ENCODE measurements around the gene MEOX1. TPM values are rescaled to one million over a fixed set of nuclear protein-coding genes. Genes with fewer than 3 reads are reported as not detected.
"Not testable (repeated sequence)": the region's sequence is repeated elsewhere in the genome, so short reads cannot be mapped to it uniquely, and the experiment has no call there.

The MEOX1 gene
- total and polyA plus RNA-seq, 3 experiments from 2014 or later, result 0.86 to 5.4 (median 1.2) TPM

GRCh38 chr17:43690624-43691316, 29.0 kb upstream of the MEOX1 start:
- Histone ChIP-seq H3K27ac (ENCODE audit: low read depth, low read length) (no peak overlapping the region), H3K27me3 (ENCODE audit: insufficient read depth, low read length, poor library complexity, severe bottlenecking) (no peaks in the 10 kb centered on the region), H3K9me3 (ENCODE audit: low read length) (no peaks in the 10 kb centered on the region), H3K4me1 (ENCODE audit: insufficient read depth, low read length) (no peaks in the 10 kb centered on the region), H3K36me3 (ENCODE audit: insufficient read depth, low read length) (no peaks in the 10 kb centered on the region), H3K4me3 (ENCODE audit: low read length) (no peak overlapping the region)
- ChIA-PET POLR2A (no interaction called here), CTCF (interaction anchor here (1.1 to 13.6 kb wide), 3 partner anchors 14 to 115 kb away, joined by 3 to 335 read pairs (median 3); partner anchors contain the start of gene SOST)
- Mint-ChIP-seq H3K4me3 (no peak overlapping the region), H3K4me1 (no peaks in the 10 kb centered on the region), H3K36me3 (no peaks in the 10 kb centered on the region), H3K27ac (no peak overlapping the region), H3K27me3 (peaks cover 8 to 9% of the 10 kb centered on the region in 2 donors), H3K9me3 (no peaks in the 10 kb centered on the region)
- no peak for DNase-seq

DNA sequence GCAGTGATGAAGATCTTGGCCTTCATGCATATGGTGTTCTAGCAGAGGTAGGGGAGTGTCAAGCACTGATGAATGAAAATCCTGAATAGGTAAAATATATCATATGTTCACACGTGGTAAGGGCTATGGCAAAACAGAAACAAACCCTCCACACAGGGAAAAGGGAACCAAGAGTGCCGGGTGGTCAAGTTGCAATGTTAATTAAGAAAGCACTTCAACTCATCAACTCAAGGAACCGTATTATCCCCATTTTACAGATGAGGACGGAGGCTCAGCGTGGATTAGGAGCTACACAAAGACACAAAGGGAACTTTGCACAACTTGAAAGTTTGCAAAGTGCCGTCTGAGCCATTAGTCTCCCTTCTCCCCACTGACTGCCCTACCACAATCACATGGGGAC, 28.1 kb upstream of the MEOX1 start:
- Mint-ChIP-seq H3K27ac (no peak overlapping the region), H3K27me3 (peaks cover 9 to 11% of the 10 kb centered on the region in 2 donors), H3K36me3 (no peaks in the 10 kb centered on the region), H3K4me3 (no peak overlapping the region), H3K4me1 (no peaks in the 10 kb centered on the region), H3K9me3 (no peaks in the 10 kb centered on the region)
- no peak overlapping the region for H3K4me3 ChIP-seq (ENCODE audit: low read length)
- POLR2A ChIA-PET, result no interaction called here
- no peak overlapping the region for H3K27ac ChIP-seq (ENCODE audit: low read depth, low read length)
- no peak for DNase-seq
- H3K27me3 ChIP-seq (ENCODE audit: insufficient read depth, low read length, poor library complexity, severe bottlenecking), result no peaks in the 10 kb centered on the region
- no peaks in the 10 kb centered on the region for H3K9me3 ChIP-seq (ENCODE audit: low read length)
- no peaks in the 10 kb centered on the region for H3K4me1 ChIP-seq (ENCODE audit: insufficient read depth, low read length)
- CTCF ChIA-PET, result interaction anchor here (1.1 to 1.7 kb wide), 4 partner anchors 13 to 114 kb away, joined by 3 to 6 read pairs (median 3); partner anchors contain the start of gene SOST
- H3K36me3 ChIP-seq (ENCODE audit: insufficient read depth, low read length), result no peaks in the 10 kb centered on the region

DNA sequence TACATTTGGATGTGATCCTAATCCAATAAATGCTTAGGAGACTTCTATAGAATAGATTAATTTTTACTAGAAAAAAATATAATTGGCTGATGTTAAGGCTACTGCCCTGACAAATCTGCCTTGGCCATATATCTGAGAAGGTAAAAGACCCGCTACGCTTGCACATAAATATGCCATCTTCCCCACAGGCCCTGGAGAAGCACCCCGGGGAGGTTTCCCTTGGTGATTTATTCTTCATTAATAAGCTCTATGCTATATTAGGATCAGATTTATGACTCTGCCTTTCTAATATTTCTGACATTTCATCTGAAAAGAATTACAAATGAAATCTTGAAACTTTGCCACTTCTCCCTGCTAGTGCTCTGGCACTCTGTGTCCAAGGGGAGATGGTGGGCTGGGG, 27.4 kb upstream of the MEOX1 start:
- no peaks in the 10 kb centered on the region for H3K9me3 ChIP-seq (ENCODE audit: low read length)
- POLR2A ChIA-PET, result no interaction called here
- CTCF ChIA-PET, result interaction anchor here (1.0 to 1.7 kb wide), 4 partner anchors 14 to 113 kb away, joined by 3 to 6 read pairs (median 4); partner anchors contain the start of gene SOST
- H3K36me3 Mint-ChIP-seq, result no peaks in the 10 kb centered on the region
- no peaks in the 10 kb centered on the region for H3K27me3 ChIP-seq (ENCODE audit: insufficient read depth, low read length, poor library complexity, severe bottlenecking)
- no peak overlapping the region for H3K27ac ChIP-seq (ENCODE audit: low read depth, low read length)
- no peak overlapping the region for H3K4me3 ChIP-seq (ENCODE audit: low read length)
- H3K4me3 Mint-ChIP-seq, result no peak overlapping the region
- peaks cover 9 to 11% of the 10 kb centered on the region in 2 donors for H3K27me3 Mint-ChIP-seq
- H3K9me3 Mint-ChIP-seq, result no peaks in the 10 kb centered on the region
- no peak overlapping the region for H3K27ac Mint-ChIP-seq
- no peaks in the 10 kb centered on the region for H3K4me1 Mint-ChIP-seq
- no peak for DNase-seq
- H3K36me3 ChIP-seq (ENCODE audit: insufficient read depth, low read length), result no peaks in the 10 kb centered on the region
- no peaks in the 10 kb centered on the region for H3K4me1 ChIP-seq (ENCODE audit: insufficient read depth, low read length)

- ChIA-PET CTCF (interaction anchor here (1.2 kb wide), 1 partner anchor 14 kb away, joined by 3 read pairs; no protein-coding TSS in a partner anchor), POLR2A (interaction anchor here (0.7 kb wide), 1 partner anchor 131 kb away, joined by 4 read pairs; no protein-coding TSS in a partner anchor)
- DNase-seq; H3K36me3 ChIP-seq (ENCODE audit: insufficient read depth, low read length); H3K4me1 Mint-ChIP-seq; H3K27ac Mint-ChIP-seq; H3K9me3 ChIP-seq (ENCODE audit: low read length); H3K9me3 Mint-ChIP-seq; H3K27me3 ChIP-seq (ENCODE audit: insufficient read depth, low read length, poor library complexity, severe bottlenecking); H3K36me3 Mint-ChIP-seq; H3K27ac ChIP-seq (ENCODE audit: low read depth, low read length); H3K4me1 ChIP-seq (ENCODE audit: insufficient read depth, low read length); H3K4me3 Mint-ChIP-seq; H3K4me3 ChIP-seq (ENCODE audit: low read length): not testable (repeated sequence)
- H3K27me3 Mint-ChIP-seq, result peaks cover 8 to 10% of the 10 kb centered on the region in 2 donors
Measured at GRCh38 chr17:43686957-43687356, 25.2 kb upstream of the MEOX1 start.

- Mint-ChIP-seq H3K4me3 (no peak overlapping the region), H3K36me3 (no peaks in the 10 kb centered on the region), H3K27ac (no peak overlapping the region), H3K9me3 (no peaks in the 10 kb centered on the region), H3K4me1 (no peaks in the 10 kb centered on the region), H3K27me3 (peaks cover 1 to 11% of the 10 kb centered on the region in 2 donors)
- CTCF ChIA-PET, result interaction anchor here (0.7 to 2.6 kb wide), 4 partner anchors 10 to 107 kb away, joined by 3 to 23 read pairs (median 6); no protein-coding TSS in a partner anchor
- Histone ChIP-seq H3K4me3 (ENCODE audit: low read length) (no peak overlapping the region), H3K36me3 (ENCODE audit: insufficient read depth, low read length) (no peaks in the 10 kb centered on the region), H3K4me1 (ENCODE audit: insufficient read depth, low read length) (no peaks in the 10 kb centered on the region), H3K27ac (ENCODE audit: low read depth, low read length) (no peak overlapping the region), H3K27me3 (ENCODE audit: insufficient read depth, low read length, poor library complexity, severe bottlenecking) (no peaks in the 10 kb centered on the region), H3K9me3 (ENCODE audit: low read length) (no peaks in the 10 kb centered on the region)
- no peak for DNase-seq
- POLR2A ChIA-PET, result no interaction called here
Measured at GRCh38 chr17:43683928-43684653, 22.4 kb upstream of the MEOX1 start.

DNA sequence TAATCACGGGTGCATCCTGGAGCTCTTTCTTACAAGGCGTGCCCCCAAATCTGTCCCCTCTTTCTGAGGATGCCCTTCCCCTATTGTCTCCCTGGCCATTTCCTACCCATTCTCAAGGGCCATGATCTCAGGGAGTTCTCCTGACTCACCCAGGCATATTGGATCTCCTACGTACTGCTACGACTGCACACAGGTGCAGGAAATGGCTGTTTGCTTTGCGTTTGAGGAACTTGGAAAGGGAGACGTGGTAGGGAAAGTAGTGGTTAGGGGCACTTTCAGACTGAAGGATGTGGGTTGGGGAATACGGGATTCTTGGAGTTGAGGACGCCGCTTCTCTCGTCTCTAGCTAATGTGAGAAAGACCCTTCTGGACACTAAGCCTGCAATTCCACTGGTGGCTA, 18.7 kb upstream of the MEOX1 start:
- DNase-seq, result no peak
- Mint-ChIP-seq H3K4me1 (peaks cover 4 to 6% (median 6%) of the 10 kb centered on the region in 3 donors), H3K27me3 (peaks cover 1 to 14% of the 10 kb centered on the region in 2 donors), H3K36me3 (no peaks in the 10 kb centered on the region), H3K27ac (no peak overlapping the region), H3K4me3 (no peak overlapping the region), H3K9me3 (no peaks in the 10 kb centered on the region)
- Histone ChIP-seq H3K4me3 (ENCODE audit: low read length) (no peak overlapping the region), H3K27ac (ENCODE audit: low read depth, low read length) (no peak overlapping the region), H3K27me3 (ENCODE audit: insufficient read depth, low read length, poor library complexity, severe bottlenecking) (no peaks in the 10 kb centered on the region), H3K36me3 (ENCODE audit: insufficient read depth, low read length) (no peaks in the 10 kb centered on the region), H3K9me3 (ENCODE audit: low read length) (no peaks in the 10 kb centered on the region), H3K4me1 (ENCODE audit: insufficient read depth, low read length) (peaks cover 3% of the 10 kb centered on the region)
- POLR2A ChIA-PET, result no interaction called here
- CTCF ChIA-PET, result no interaction called here

GRCh38 chr17:43679911-43680310, 18.2 kb upstream of the MEOX1 start:
- Histone ChIP-seq H3K36me3 (ENCODE audit: insufficient read depth, low read length) (no peaks in the 10 kb centered on the region), H3K9me3 (ENCODE audit: low read length) (no peaks in the 10 kb centered on the region), H3K27me3 (ENCODE audit: insufficient read depth, low read length, poor library complexity, severe bottlenecking) (no peaks in the 10 kb centered on the region), H3K4me3 (ENCODE audit: low read length) (no peak overlapping the region), H3K4me1 (ENCODE audit: insufficient read depth, low read length) (peaks cover 3% of the 10 kb centered on the region), H3K27ac (ENCODE audit: low read depth, low read length) (no peak overlapping the region)
- no peaks in the 10 kb centered on the region for H3K9me3 Mint-ChIP-seq
- H3K4me3 Mint-ChIP-seq, result no peak overlapping the region
- H3K36me3 Mint-ChIP-seq, result no peaks in the 10 kb centered on the region
- H3K4me1 Mint-ChIP-seq, result peaks cover 4 to 6% (median 6%) of the 10 kb centered on the region in 3 donors
- CTCF ChIA-PET, result interaction anchor here (1.1 kb wide), 1 partner anchor 15 kb away, joined by 3 read pairs; no protein-coding TSS in a partner anchor
- DNase-seq, result no peak
- H3K27me3 Mint-ChIP-seq, result peaks cover 1 to 15% of the 10 kb centered on the region in 2 donors
- no peak overlapping the region for H3K27ac Mint-ChIP-seq
- POLR2A ChIA-PET, result no interaction called here

- H3K9me3 Mint-ChIP-seq, result no peaks in the 10 kb centered on the region
- Histone ChIP-seq H3K36me3 (ENCODE audit: insufficient read depth, low read length) (no peaks in the 10 kb centered on the region), H3K9me3 (ENCODE audit: low read length) (no peaks in the 10 kb centered on the region), H3K27me3 (ENCODE audit: insufficient read depth, low read length, poor library complexity, severe bottlenecking) (no peaks in the 10 kb centered on the region), H3K4me1 (ENCODE audit: insufficient read depth, low read length) (peaks cover 3% of the 10 kb centered on the region), H3K27ac (ENCODE audit: low read depth, low read length) (no peak overlapping the region), H3K4me3 (ENCODE audit: low read length) (no peak overlapping the region)
- ChIA-PET CTCF (interaction anchor here (1.1 kb wide), 1 partner anchor 15 kb away, joined by 3 read pairs; no protein-coding TSS in a partner anchor), POLR2A (no interaction called here)
- H3K27me3 Mint-ChIP-seq, result peaks cover 1 to 14% of the 10 kb centered on the region in 2 donors
- peak overlapping the region in 1 of 8 donors; percentile 44 for H3K27ac Mint-ChIP-seq
- no peak overlapping the region for H3K4me3 Mint-ChIP-seq
- DNase-seq, result no peak
- peaks cover 4 to 6% (median 6%) of the 10 kb centered on the region in 3 donors for H3K4me1 Mint-ChIP-seq
- no peaks in the 10 kb centered on the region for H3K36me3 Mint-ChIP-seq
Measured at GRCh38 chr17:43679401-43679800, 17.7 kb upstream of the MEOX1 start.
